Heart left ventricle (tissue), 13 donors: Measurements from ENCODE around the gene PCBP3.

ENCODE experiments used
- POLR2A ChIP-seq, 2 donors: fragments of 450-650 bp; IDR thresholded peaks; one replicate each; pipeline ENCODE4 v1.6.1; 2017; ENCODE audit warnings: antibody characterized with exemption in 2 of 2, mild to moderate bottlenecking in 2 of 2, moderate library complexity in 2 of 2
- TF ChIP-seq, protein P1 (sequence below), 12 donors: fragments of 200-600 bp; sonication (generic) in 4 of 12; IDR thresholded peaks; one replicate each; pipeline versions ENCODE4 v1.5.0 to v1.8.0; 2018 to 2022; ENCODE audit warnings: antibody characterized with exemption in 12 of 12, mild to moderate bottlenecking in 5 of 12
- donor health status: ischemic (EF 13 %, LVEDD 7.1; RV severe dilation, severe dysfunction).
- donor health status: DM: no; HTN: yes; CAD: no.
- donor health status: DM: no; HTN: no; CAD: no.
- donor health status: ischemic (EF 25% LVEDD 6.9; RV normal size, moderate dysfunction).
- donor health status: ischemic (EF 25% LVEDD 5.7; RV mildly dilated, moderate dysfunction).
- donor health status: ischemic (EF 35%, LVEDD 5.7; RV mildly dilated, moderate dysfunction).
- donor health status: nonischemic (EF 11% LVEDD 7.7; RV severe dilation, severe dysfunction).
- donor health status: DM: yes; HTN: yes; CAD: no.
- donor health status: PGD.
- donor health status: ischemic (EF 29% LVEDD 5.4; RV normal size, mild dysfunction).
- donor health status: nonischemic (EF 23%, LVEDD 6.1; RV moderate dilation, normal function).

DNA sequence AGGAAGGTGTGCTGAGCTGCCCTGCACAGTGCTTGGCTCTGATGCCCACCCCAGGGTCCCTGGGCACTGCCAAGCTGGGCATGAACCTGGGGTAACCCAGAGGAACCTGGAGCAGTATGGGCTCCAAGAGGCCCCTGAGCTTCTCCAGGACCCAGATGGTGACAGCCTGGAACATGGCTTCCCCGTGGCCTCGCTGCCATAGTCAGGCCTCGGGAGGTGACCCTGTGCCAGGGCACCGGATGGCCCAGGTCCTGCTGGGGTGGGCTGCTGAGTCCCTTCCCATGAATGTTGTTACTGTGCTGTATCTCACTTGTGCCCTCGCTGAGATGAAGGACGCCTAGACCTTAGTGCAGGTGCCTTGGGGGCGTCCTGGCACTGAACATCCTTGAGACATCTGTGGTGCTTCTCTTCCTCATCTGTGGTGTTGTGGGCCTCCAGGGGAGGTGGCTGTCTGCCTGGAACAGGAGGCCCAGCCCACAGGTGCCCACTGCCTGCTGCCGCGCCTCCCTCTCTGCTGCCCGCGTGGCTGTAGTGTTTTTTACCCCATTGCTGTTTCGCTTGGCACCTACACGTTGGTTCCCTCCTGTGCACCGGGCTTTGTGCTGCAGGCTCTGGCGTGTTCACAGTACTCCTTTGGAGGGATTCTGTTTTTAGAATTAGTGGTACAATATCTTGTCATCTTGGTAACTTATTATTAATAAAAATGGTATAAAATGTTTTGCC lies 160.3 kb downstream of the PCBP3 start:
- TF ChIP-seq, protein P1, sequence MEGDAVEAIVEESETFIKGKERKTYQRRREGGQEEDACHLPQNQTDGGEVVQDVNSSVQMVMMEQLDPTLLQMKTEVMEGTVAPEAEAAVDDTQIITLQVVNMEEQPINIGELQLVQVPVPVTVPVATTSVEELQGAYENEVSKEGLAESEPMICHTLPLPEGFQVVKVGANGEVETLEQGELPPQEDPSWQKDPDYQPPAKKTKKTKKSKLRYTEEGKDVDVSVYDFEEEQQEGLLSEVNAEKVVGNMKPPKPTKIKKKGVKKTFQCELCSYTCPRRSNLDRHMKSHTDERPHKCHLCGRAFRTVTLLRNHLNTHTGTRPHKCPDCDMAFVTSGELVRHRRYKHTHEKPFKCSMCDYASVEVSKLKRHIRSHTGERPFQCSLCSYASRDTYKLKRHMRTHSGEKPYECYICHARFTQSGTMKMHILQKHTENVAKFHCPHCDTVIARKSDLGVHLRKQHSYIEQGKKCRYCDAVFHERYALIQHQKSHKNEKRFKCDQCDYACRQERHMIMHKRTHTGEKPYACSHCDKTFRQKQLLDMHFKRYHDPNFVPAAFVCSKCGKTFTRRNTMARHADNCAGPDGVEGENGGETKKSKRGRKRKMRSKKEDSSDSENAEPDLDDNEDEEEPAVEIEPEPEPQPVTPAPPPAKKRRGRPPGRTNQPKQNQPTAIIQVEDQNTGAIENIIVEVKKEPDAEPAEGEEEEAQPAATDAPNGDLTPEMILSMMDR (IDR thresholded peaks at IDR 0.05): no peak
- no peak for TF ChIP-seq POLR2A (IDR thresholded peaks at IDR 0.05)
